HepG2 (cell line): ENCODE results near the gene BATF2. TPM values are rescaled to one million over a fixed set of nuclear protein-coding genes. Genes with fewer than 3 reads are reported as not detected.

ENCODE experiments used
- AKAP8 ChIP-seq: sonication (generic); formaldehyde crosslinking; IDR thresholded peaks from 2 replicates; pipeline ENCODE4 v1.5.1; 2020; ENCODE audit warnings: mild to moderate bottlenecking, missing genetic modification reagents
- ARNT2 ChIP-seq: sonication (generic); formaldehyde crosslinking; IDR thresholded peaks from 2 replicates; pipeline ENCODE4 v1.8.0; 2022; ENCODE audit warnings: mild to moderate bottlenecking, low read depth, missing genetic modification reagents, moderate library complexity
- BCL6 ChIP-seq: IDR thresholded peaks from 2 replicates; pipeline ENCODE4 v1.6.1; 2016; ENCODE audit warnings: missing genetic modification reagents, missing compliant biosample characterization
- CEBPB ChIP-seq: IDR thresholded peaks from 2 replicates; pipeline ENCODE4 v1.6.1; 2011; ENCODE audit warnings: low read depth, low read length, improper control_type of control experiment, borderline replicate concordance
- HOMEZ ChIP-seq: IDR thresholded peaks from 2 replicates; pipeline ENCODE4 v1.6.1; 2016; ENCODE audit warnings: low read depth
- MED8 ChIP-seq: sonication (generic); formaldehyde crosslinking; IDR thresholded peaks from 2 replicates; pipeline ENCODE4 v1.8.1; 2023; ENCODE audit warnings: mild to moderate bottlenecking, missing genetic modification reagents; ENCODE audit not compliant: insufficient replicate concordance
- NPAS2 ChIP-seq: sonication (generic); formaldehyde crosslinking; IDR thresholded peaks from 2 replicates; pipeline ENCODE4 v1.8.0; 2022; ENCODE audit warnings: mild to moderate bottlenecking, missing genetic modification reagents, borderline replicate concordance
- RAD21 ChIP-seq: fragments of 450-650 bp; formaldehyde crosslinking; IDR thresholded peaks from 2 replicates; pipeline ENCODE4 v1.5.0; 2020; ENCODE audit warnings: mild to moderate bottlenecking
- RCOR2 ChIP-seq: IDR thresholded peaks from 2 replicates; pipeline ENCODE4 v1.6.1; 2016; ENCODE audit warnings: missing biosample characterization, missing genetic modification reagents
- SKI ChIP-seq: fragments of 450-650 bp; IDR thresholded peaks from one replicate; pipeline ENCODE4 v1.6.1; 2018; ENCODE audit warnings: mild to moderate bottlenecking; ENCODE audit not compliant: partially characterized antibody
- TBL1XR1 ChIP-seq: fragments of 150-350 bp; IDR thresholded peaks from 2 replicates; pipeline ENCODE4 v1.6.1; 2014; ENCODE audit warnings: borderline replicate concordance, low read length; ENCODE audit not compliant: partially characterized antibody
- ZBTB38 ChIP-seq: sonication (generic); formaldehyde crosslinking; IDR thresholded peaks from 2 replicates; pipeline ENCODE4 v1.5.1; 2020; ENCODE audit warnings: mild to moderate bottlenecking, missing genetic modification reagents
- ZNF143 ChIP-seq: sonication (generic); formaldehyde crosslinking; IDR thresholded peaks from 2 replicates; pipeline ENCODE4 v1.4.0; 2020; ENCODE audit warnings: missing genetic modification reagents
- ZNF253 ChIP-seq: sonication (generic); formaldehyde crosslinking; IDR thresholded peaks from 2 replicates; pipeline ENCODE4 v1.8.0; 2022; ENCODE audit warnings: mild to moderate bottlenecking, missing genetic modification reagents, borderline replicate concordance
- ZNF263 ChIP-seq: sonication (generic); formaldehyde crosslinking; IDR thresholded peaks from 2 replicates; pipeline ENCODE4 v1.4.0; 2020; ENCODE audit warnings: missing genetic modification reagents
- ZNF343 ChIP-seq: sonication (generic); formaldehyde crosslinking; IDR thresholded peaks from 2 replicates; pipeline ENCODE4 v1.4.0; 2020; ENCODE audit warnings: mild to moderate bottlenecking, missing genetic modification reagents
- ZNF383 ChIP-seq: sonication (generic); formaldehyde crosslinking; IDR thresholded peaks from 2 replicates; pipeline ENCODE4 v1.4.0; 2020; ENCODE audit warnings: missing genetic modification reagents, mild to moderate bottlenecking, borderline replicate concordance
- ZNF431 ChIP-seq: sonication (generic); formaldehyde crosslinking; IDR thresholded peaks from 2 replicates; pipeline ENCODE4 v1.9.0; 2022; ENCODE audit warnings: missing genetic modification reagents, low read depth, mild to moderate bottlenecking, borderline replicate concordance
- ZNF687 ChIP-seq: sonication (generic); formaldehyde crosslinking; IDR thresholded peaks from 2 replicates; pipeline ENCODE4 v1.5.1; 2020; ENCODE audit warnings: mild to moderate bottlenecking, missing genetic modification reagents, moderate library complexity
- ZSCAN25 ChIP-seq: sonication (generic); formaldehyde crosslinking; IDR thresholded peaks from 2 replicates; pipeline ENCODE4 v1.8.0; 2022; ENCODE audit warnings: mild to moderate bottlenecking, missing genetic modification reagents
- polyA plus RNA-seq, 8 experiments: library from polyadenylated mRNA; depleted of rRNA in 3 of 8; stranded (reverse) in 7 of 8; unstranded in 1 of 8; fragments of >200 nt; fragmentation: Illumina TruSeq in 4 of 8; extraction: Trizol in 4 of 8; gene quantifications; 2 replicates each; pipeline versions ENCODE4 v1.2.1 to v1.2.3, GENCODE V29; 2011 to 2016; ENCODE audit warnings: low read depth in 4 of 8, missing spikeins in 1 of 8, mixed read lengths in 1 of 8; ENCODE audit not compliant: insufficient read depth in 1 of 8
- total RNA-seq, 5 experiments: library from RNA; depleted of rRNA; stranded (reverse); fragments of >200 nt; fragmentation: Illumina TruSeq; extraction: Trizol; gene quantifications; 2 replicates each; pipeline ENCODE4 v1.2.3, GENCODE V29; 2016; ENCODE audit warnings: low read depth in 1 of 5
- TF ChIP-seq, protein P1 (sequence below): sonication (generic); formaldehyde crosslinking; IDR thresholded peaks from 2 replicates; pipeline ENCODE4 v1.4.0; 2020; ENCODE audit warnings: missing genetic modification reagents
- TF ChIP-seq, protein P2 (sequence below): sonication (generic); formaldehyde crosslinking; IDR thresholded peaks from 2 replicates; pipeline ENCODE4 v1.4.0; 2020; ENCODE audit warnings: missing genetic modification reagents, borderline replicate concordance

BATF2 gene
- total and polyA plus RNA-seq, 2 of the 13 experiments (the other 11 are each of a cell fraction or from before 2014, with no cell fraction given) = 2.8 to 3.9 TPM

DNA sequence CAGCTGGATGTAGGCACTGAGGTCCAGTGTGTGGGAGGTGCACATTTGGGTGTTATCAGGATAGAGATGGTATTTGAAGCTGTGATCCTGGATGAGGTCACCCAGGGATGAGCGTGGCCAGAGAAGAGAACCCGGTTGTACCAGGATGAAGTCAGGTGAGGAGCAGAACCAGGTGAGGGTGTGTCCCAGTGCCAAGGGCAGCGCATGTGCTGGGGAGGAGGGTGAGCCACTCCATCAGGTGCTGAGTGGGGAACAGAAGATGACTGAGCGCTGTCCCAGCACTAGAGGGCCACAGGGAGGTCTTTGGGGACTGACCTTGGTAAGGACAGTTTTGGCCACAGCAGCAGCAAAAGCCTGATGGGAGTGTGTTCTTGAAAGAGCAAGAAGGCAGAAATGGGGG, 19.9 kb upstream of the BATF2 start (continued):
- TF ChIP-seq ZNF431 (CRISPR knock-in tag) (no peak), ARNT2 (CRISPR knock-in tag) (no peak), RCOR2 (CRISPR knock-in tag) (no peak), ZNF263 (CRISPR knock-in tag) (peak; percentile 96), RAD21 (CRISPR knock-in tag) (peak; percentile 37; the same call in 1 of the 2 replicates), ZNF143 (CRISPR knock-in tag) (no peak), BCL6 (no peak), ZBTB38 (CRISPR knock-in tag) (no peak), SKI (no peak), TBL1XR1 (no peak), CEBPB (no peak), ZNF383 (CRISPR knock-in tag) (no peak), NPAS2 (CRISPR knock-in tag) (no peak), ZNF253 (CRISPR knock-in tag) (no peak), HOMEZ (CRISPR knock-in tag) (no peak; the same call in 1 of the 2 replicates), AKAP8 (CRISPR knock-in tag) (0 out of 2 replicates have a peak, but pooled peaks have one; percentile 55), ZNF687 (0 out of 2 replicates have a peak, but pooled peaks have one; percentile 14), ZNF343 (CRISPR knock-in tag) (no peak), ZSCAN25 (no peak), MED8 (CRISPR knock-in tag) (no peak)
- TF ChIP-seq, protein P1, sequence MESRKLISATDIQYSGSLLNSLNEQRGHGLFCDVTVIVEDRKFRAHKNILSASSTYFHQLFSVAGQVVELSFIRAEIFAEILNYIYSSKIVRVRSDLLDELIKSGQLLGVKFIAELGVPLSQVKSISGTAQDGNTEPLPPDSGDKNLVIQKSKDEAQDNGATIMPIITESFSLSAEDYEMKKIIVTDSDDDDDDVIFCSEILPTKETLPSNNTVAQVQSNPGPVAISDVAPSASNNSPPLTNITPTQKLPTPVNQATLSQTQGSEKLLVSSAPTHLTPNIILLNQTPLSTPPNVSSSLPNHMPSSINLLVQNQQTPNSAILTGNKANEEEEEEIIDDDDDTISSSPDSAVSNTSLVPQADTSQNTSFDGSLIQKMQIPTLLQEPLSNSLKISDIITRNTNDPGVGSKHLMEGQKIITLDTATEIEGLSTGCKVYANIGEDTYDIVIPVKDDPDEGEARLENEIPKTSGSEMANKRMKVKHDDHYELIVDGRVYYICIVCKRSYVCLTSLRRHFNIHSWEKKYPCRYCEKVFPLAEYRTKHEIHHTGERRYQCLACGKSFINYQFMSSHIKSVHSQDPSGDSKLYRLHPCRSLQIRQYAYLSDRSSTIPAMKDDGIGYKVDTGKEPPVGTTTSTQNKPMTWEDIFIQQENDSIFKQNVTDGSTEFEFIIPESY (CRISPR knock-in tag) = 0 out of 2 replicates have a peak, but pooled peaks have one; percentile 43
- TF ChIP-seq, protein P2, sequence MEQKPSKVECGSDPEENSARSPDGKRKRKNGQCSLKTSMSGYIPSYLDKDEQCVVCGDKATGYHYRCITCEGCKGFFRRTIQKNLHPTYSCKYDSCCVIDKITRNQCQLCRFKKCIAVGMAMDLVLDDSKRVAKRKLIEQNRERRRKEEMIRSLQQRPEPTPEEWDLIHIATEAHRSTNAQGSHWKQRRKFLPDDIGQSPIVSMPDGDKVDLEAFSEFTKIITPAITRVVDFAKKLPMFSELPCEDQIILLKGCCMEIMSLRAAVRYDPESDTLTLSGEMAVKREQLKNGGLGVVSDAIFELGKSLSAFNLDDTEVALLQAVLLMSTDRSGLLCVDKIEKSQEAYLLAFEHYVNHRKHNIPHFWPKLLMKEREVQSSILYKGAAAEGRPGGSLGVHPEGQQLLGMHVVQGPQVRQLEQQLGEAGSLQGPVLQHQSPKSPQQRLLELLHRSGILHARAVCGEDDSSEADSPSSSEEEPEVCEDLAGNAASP (CRISPR knock-in tag) = 0 out of 2 replicates have a peak, but pooled peaks have one; percentile 32
